Gastrocnemius medialis (tissue), 4 donors: ENCODE data around the gene EEFSEC.

Experiments
- POLR2A ChIP-seq, 2 donors: fragments of 450-650 bp; IDR thresholded peaks; one replicate each; pipeline ENCODE4 v1.6.1; 2017; ENCODE audit warnings: antibody characterized with exemption in 2 of 2, mild to moderate bottlenecking in 2 of 2, moderate library complexity in 2 of 2
- TF ChIP-seq, protein P1 (sequence below), 5 experiments: fragments of 450-650 bp in 3 of 5; fragments of 200-600 bp in 2 of 5; sonication (generic) in 2 of 5; IDR thresholded peaks in 4 of 5; conservative IDR thresholded peaks in 1 of 5; 1 replicate in 4 of 5; 2 replicates in 1 of 5; pipeline ENCODE4 v1.5.1; 2016 to 2019; ENCODE audit warnings: antibody characterized with exemption in 5 of 5, mild to moderate bottlenecking in 3 of 5, moderate library complexity in 3 of 5

GRCh38 chr3:128175768-128176167 lies 22.5 kb downstream of the EEFSEC start:
- no peak for TF ChIP-seq POLR2A (IDR thresholded peaks at IDR 0.05)
- TF ChIP-seq, protein P1, sequence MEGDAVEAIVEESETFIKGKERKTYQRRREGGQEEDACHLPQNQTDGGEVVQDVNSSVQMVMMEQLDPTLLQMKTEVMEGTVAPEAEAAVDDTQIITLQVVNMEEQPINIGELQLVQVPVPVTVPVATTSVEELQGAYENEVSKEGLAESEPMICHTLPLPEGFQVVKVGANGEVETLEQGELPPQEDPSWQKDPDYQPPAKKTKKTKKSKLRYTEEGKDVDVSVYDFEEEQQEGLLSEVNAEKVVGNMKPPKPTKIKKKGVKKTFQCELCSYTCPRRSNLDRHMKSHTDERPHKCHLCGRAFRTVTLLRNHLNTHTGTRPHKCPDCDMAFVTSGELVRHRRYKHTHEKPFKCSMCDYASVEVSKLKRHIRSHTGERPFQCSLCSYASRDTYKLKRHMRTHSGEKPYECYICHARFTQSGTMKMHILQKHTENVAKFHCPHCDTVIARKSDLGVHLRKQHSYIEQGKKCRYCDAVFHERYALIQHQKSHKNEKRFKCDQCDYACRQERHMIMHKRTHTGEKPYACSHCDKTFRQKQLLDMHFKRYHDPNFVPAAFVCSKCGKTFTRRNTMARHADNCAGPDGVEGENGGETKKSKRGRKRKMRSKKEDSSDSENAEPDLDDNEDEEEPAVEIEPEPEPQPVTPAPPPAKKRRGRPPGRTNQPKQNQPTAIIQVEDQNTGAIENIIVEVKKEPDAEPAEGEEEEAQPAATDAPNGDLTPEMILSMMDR (IDR thresholded peaks at IDR 0.05 in 4 of 5, conservative IDR thresholded peaks at IDR 0.05 in 1 of 5), result no peak
